ENCODE results near the gene CDX1.

The CDX1 gene

GRCh38 chr5:150172145-150172544 lies 5.6 kb downstream of the CDX1 start:
- H3K27ac Mint-ChIP-seq: peak overlapping the region in 2 of 3 experiments; percentile 0 to 40
- H3K9me3 Mint-ChIP-seq: no peaks in the 10 kb centered on the region
- H3K4me1 Mint-ChIP-seq: peaks cover 27% of the 10 kb centered on the region
- no peaks in the 10 kb centered on the region for H3K36me3 Mint-ChIP-seq (ENCODE audit: low read depth)
- H3K27me3 Mint-ChIP-seq (ENCODE audit: low read depth): peaks cover 25% of the 10 kb centered on the region
- no peak overlapping the region for H3K4me3 Mint-ChIP-seq
- no peak for TF ChIP-seq CTCF (IDR thresholded peaks at IDR 0.05; ENCODE audit: unreplicated experiment in 3 of 3)

- Mint-ChIP-seq H3K36me3 (ENCODE audit: low read depth) (no peaks in the 10 kb centered on the region), H3K4me1 (peaks cover 27% of the 10 kb centered on the region), H3K9me3 (no peaks in the 10 kb centered on the region), H3K4me3 (no peak overlapping the region), H3K27ac (peak overlapping the region in 2 of 3 experiments; percentile 0 to 40), H3K27me3 (ENCODE audit: low read depth) (peaks cover 21% of the 10 kb centered on the region)
- TF ChIP-seq CTCF (IDR thresholded peaks at IDR 0.05; ENCODE audit: unreplicated experiment in 3 of 3): no peak
Measured at GRCh38 chr5:150172556-150172955, 6.0 kb downstream of the CDX1 start.

DNA sequence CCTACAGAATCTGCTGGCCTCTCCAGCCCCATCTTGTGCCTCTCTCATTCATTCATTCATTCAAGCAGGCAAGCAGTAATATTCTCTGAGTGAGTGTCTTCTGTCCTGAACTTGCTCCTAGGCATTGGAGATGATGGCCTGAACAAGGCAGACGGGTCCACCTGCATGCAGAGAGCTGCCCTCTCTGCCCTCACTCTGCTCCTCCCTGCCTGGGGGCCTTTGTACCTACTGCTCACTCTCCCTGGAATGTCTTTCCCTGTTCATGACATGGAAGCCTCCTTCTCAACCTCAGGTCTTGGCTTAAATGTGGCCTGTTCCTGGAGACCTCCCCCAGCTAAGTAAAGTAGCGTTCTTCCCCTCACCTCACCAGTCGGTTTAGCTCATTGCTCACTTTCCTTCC lies 6.6 kb downstream of the CDX1 start:
- Mint-ChIP-seq H3K27me3 (ENCODE audit: low read depth) (peaks cover 18% of the 10 kb centered on the region), H3K9me3 (no peaks in the 10 kb centered on the region), H3K27ac (peak overlapping the region in 2 of 3 experiments; percentile 35 to 43), H3K4me3 (no peak overlapping the region), H3K36me3 (ENCODE audit: low read depth) (no peaks in the 10 kb centered on the region), H3K4me1 (peaks cover 26% of the 10 kb centered on the region)
- TF ChIP-seq CTCF (IDR thresholded peaks at IDR 0.05; ENCODE audit: unreplicated experiment in 3 of 3): no peak

DNA sequence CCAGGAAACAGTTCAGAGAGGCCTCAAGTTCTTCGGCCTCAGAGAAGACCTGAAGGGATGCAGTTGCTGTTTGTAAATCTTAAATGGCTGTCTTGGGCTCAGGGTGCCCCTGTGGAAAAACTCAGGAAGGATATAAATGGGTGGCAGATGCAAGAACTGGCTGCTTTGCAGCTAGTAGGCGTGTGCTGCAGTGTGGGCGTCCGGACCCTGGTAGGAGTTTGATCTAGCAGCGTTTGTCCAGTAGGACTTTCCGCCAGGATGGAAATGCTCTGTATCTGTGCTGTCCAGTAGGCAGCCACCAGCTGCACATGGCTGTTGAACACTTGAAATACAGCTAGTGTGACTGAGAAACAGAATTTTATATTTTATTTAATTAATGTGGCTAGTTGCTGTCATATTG lies 7.7 kb downstream of the CDX1 start:
- Mint-ChIP-seq H3K27me3 (ENCODE audit: low read depth) (peaks cover 9% of the 10 kb centered on the region), H3K9me3 (no peaks in the 10 kb centered on the region), H3K36me3 (ENCODE audit: low read depth) (no peaks in the 10 kb centered on the region), H3K27ac (peak overlapping the region in 1 of 3 experiments; percentile 21), H3K4me3 (no peak overlapping the region), H3K4me1 (peaks cover 18% of the 10 kb centered on the region)
- no peak for TF ChIP-seq CTCF (IDR thresholded peaks at IDR 0.05; ENCODE audit: unreplicated experiment in 3 of 3)

GRCh38 chr5:150175076-150175475 lies 8.5 kb downstream of the CDX1 start:
- no peak overlapping the region for H3K4me3 Mint-ChIP-seq
- H3K36me3 Mint-ChIP-seq (ENCODE audit: low read depth): no peaks in the 10 kb centered on the region
- TF ChIP-seq CTCF (IDR thresholded peaks at IDR 0.05; ENCODE audit: unreplicated experiment in 3 of 3): no peak
- peaks cover 18% of the 10 kb centered on the region for H3K4me1 Mint-ChIP-seq
- peaks cover 9% of the 10 kb centered on the region for H3K27me3 Mint-ChIP-seq (ENCODE audit: low read depth)
- H3K27ac Mint-ChIP-seq: no peak overlapping the region
- H3K9me3 Mint-ChIP-seq: no peaks in the 10 kb centered on the region

- Mint-ChIP-seq H3K27ac (peak overlapping the region in 2 of 3 experiments; percentile 9 to 43), H3K36me3 (ENCODE audit: low read depth) (no peaks in the 10 kb centered on the region), H3K4me3 (no peak overlapping the region), H3K27me3 (ENCODE audit: low read depth) (peaks cover 9% of the 10 kb centered on the region), H3K9me3 (no peaks in the 10 kb centered on the region), H3K4me1 (peaks cover 20% of the 10 kb centered on the region)
- peak; percentile 24 to 40 (median 31) for TF ChIP-seq CTCF (IDR thresholded peaks at IDR 0.05; ENCODE audit: unreplicated experiment in 3 of 3)
Measured at GRCh38 chr5:150175536-150175935, 9.0 kb downstream of the CDX1 start.
